HG03442 (cell line): ENCODE measurements around the gene INS.
"Not testable (repeated sequence)": the region's sequence is repeated elsewhere in the genome, so short reads cannot be mapped to it uniquely, and the experiment has no call there.

Source experiments
- ATAC-seq: cut with Tn5 transposase; IDR thresholded peaks from one replicate; pipeline ENCODE4 v1.9.1; 2021; ENCODE audit warnings: mild to moderate bottlenecking, moderate library complexity; ENCODE audit not compliant: unreplicated experiment

INS gene

GRCh38 chr11:2135648-2136201 is 25.3 kb downstream of the INS start:
- no peak for ATAC-seq

- no peak for ATAC-seq
Observed at GRCh38 chr11:2135018-2135569, 25.9 kb downstream of the INS start.

- no peak for ATAC-seq
Observed at GRCh38 chr11:2134022-2135010, 26.7 kb downstream of the INS start.

- ATAC-seq: no peak
Observed at GRCh38 chr11:2133241-2134021, 27.6 kb downstream of the INS start.

GRCh38 chr11:2132874-2133240 is 28.2 kb downstream of the INS start:
- no peak for ATAC-seq

- no peak for ATAC-seq
Observed at GRCh38 chr11:2132246-2132645, 28.8 kb downstream of the INS start.

GRCh38 chr11:2131371-2132236 is 29.4 kb downstream of the INS start:
- no peak for ATAC-seq

GRCh38 chr11:2130881-2131352 is 30.1 kb downstream of the INS start:
- no peak for ATAC-seq

GRCh38 chr11:2129699-2130366 is 31.2 kb downstream of the INS start:
- no peak for ATAC-seq

- ATAC-seq: no peak
Observed at GRCh38 chr11:2129308-2129698, 31.7 kb downstream of the INS start.

- ATAC-seq: no peak
Observed at GRCh38 chr11:2128511-2129307, 32.3 kb downstream of the INS start.

GRCh38 chr11:2128130-2128510 is 32.9 kb downstream of the INS start:
- ATAC-seq: no peak

GRCh38 chr11:2127482-2128129 is 33.4 kb downstream of the INS start:
- ATAC-seq: no peak

- ATAC-seq: no peak
Observed at GRCh38 chr11:2126520-2127085, 34.4 kb downstream of the INS start.

GRCh38 chr11:2124736-2125484 is 36.1 kb downstream of the INS start:
- ATAC-seq: not testable (repeated sequence)

GRCh38 chr11:2123628-2123960 is 37.4 kb downstream of the INS start:
- no peak for ATAC-seq

GRCh38 chr11:2122907-2123627 is 37.9 kb downstream of the INS start:
- ATAC-seq: no peak
